Trophoblast cell (in vitro differentiated cells and primary cell): ENCODE data around the gene TCF12.

Experiments used
- DNase-seq, 2 donors: peaks; one replicate each; pipeline ENCODE4 v3.0.0-alpha.2; 2016
- H2AFZ ChIP-seq: 2 replicates; pipeline ENCODE4 v1.6.1; 2013; ENCODE audit warnings: low read length, moderate library complexity, mild to moderate bottlenecking; ENCODE audit not compliant: insufficient read depth, poor library complexity
- H2AK5ac ChIP-seq: 2 replicates; pipeline ENCODE4 v1.6.1; 2013; ENCODE audit warnings: mild to moderate bottlenecking, low read length
- H2BK120ac ChIP-seq: 2 replicates; pipeline ENCODE4 v1.6.1; 2013; ENCODE audit warnings: low read length, mild to moderate bottlenecking, moderate library complexity; ENCODE audit not compliant: insufficient read depth, poor library complexity
- H2BK12ac ChIP-seq: 2 replicates; pipeline ENCODE4 v1.6.1; 2013; ENCODE audit warnings: mild to moderate bottlenecking, low read length, moderate library complexity
- H2BK5ac ChIP-seq: 2 replicates; pipeline ENCODE4 v1.6.1; 2013; ENCODE audit warnings: low read length, low read depth, moderate library complexity, mild to moderate bottlenecking; ENCODE audit not compliant: poor library complexity
- H3K14ac ChIP-seq: 2 replicates; pipeline ENCODE4 v1.6.1; 2013; ENCODE audit warnings: mild to moderate bottlenecking, low read length
- H3K18ac ChIP-seq: 2 replicates; pipeline ENCODE4 v1.6.1; 2013; ENCODE audit warnings: mild to moderate bottlenecking, low read length
- H3K23ac ChIP-seq: 2 replicates; pipeline ENCODE4 v1.6.1; 2013; ENCODE audit warnings: low read length
- H3K27ac ChIP-seq: 2 replicates; pipeline ENCODE4 v1.5.1; 2013; ENCODE audit warnings: low read depth, mild to moderate bottlenecking, inconsistent platforms, low read length, moderate library complexity
- H3K27me3 ChIP-seq: 2 replicates; pipeline ENCODE4 v1.6.1; 2013; ENCODE audit warnings: inconsistent platforms, mild to moderate bottlenecking, low read length, moderate library complexity; ENCODE audit not compliant: insufficient read depth
- H3K36me3 ChIP-seq, 2 experiments: 1 replicate in 1 of 2; 2 replicates in 1 of 2; pipeline ENCODE4 v1.6.1; 2013; ENCODE audit warnings: low read length in 2 of 2, mild to moderate bottlenecking in 2 of 2, moderate library complexity in 1 of 2; ENCODE audit not compliant: insufficient read depth in 2 of 2, control insufficient read depth in 1 of 2
- H3K4ac ChIP-seq: 2 replicates; pipeline ENCODE4 v1.6.1; 2013; ENCODE audit warnings: low read depth, mild to moderate bottlenecking, low read length, moderate library complexity
- H3K4me1 ChIP-seq, 2 experiments: 1 replicate in 1 of 2; 2 replicates in 1 of 2; pipeline ENCODE4 v1.6.1; 2013; ENCODE audit warnings: low read length in 2 of 2, mild to moderate bottlenecking in 2 of 2, moderate library complexity in 1 of 2; ENCODE audit not compliant: insufficient read depth in 2 of 2, control insufficient read depth in 1 of 2
- H3K4me2 ChIP-seq: 2 replicates; pipeline ENCODE4 v1.6.1; 2013; ENCODE audit warnings: inconsistent platforms, mild to moderate bottlenecking, low read length, moderate library complexity
- H3K4me3 ChIP-seq: 2 replicates; pipeline ENCODE4 v1.5.1; 2013; ENCODE audit warnings: mild to moderate bottlenecking, low read depth, low read length, inconsistent platforms
- H3K79me1 ChIP-seq: one replicate; pipeline ENCODE4 v1.6.1; 2013; ENCODE audit warnings: low read length
- H3K79me2 ChIP-seq: 2 replicates; pipeline ENCODE4 v1.6.1; 2013; ENCODE audit warnings: low read length, mild to moderate bottlenecking; ENCODE audit not compliant: control insufficient read depth, insufficient read depth, poor library complexity
- H3K9ac ChIP-seq: 2 replicates; pipeline ENCODE4 v1.6.1; 2013; ENCODE audit warnings: mild to moderate bottlenecking, low read length
- H3K9me3 ChIP-seq: 2 replicates; pipeline ENCODE4 v1.6.1; 2013; ENCODE audit warnings: low read depth, mild to moderate bottlenecking, control low read depth, inconsistent platforms, low read length; ENCODE audit not compliant: insufficient read depth
- H4K12ac ChIP-seq: 2 replicates; pipeline ENCODE4 v1.6.1; 2013; ENCODE audit warnings: low read depth, mild to moderate bottlenecking, low read length, moderate library complexity
- H4K8ac ChIP-seq: 2 replicates; pipeline ENCODE4 v1.6.1; 2013; ENCODE audit warnings: low read depth, mild to moderate bottlenecking, low read length, moderate library complexity
- H4K91ac ChIP-seq: one replicate; pipeline ENCODE4 v1.6.1; 2013; ENCODE audit warnings: low read depth, mild to moderate bottlenecking, low read length, moderate library complexity
- WGBS: extraction: QIAGEN DNeasy Blood & Tissue Kit; methylation state at CpG from one replicate; pipeline ENCODE4 v1.1.7; 2013; ENCODE audit warnings: missing lambda C conversion rate; ENCODE audit not compliant: insufficient read length, insufficient coverage; ENCODE audit errors: extremely low coverage; 5-methylcytosine and 5-hydroxymethylcytosine counted together

The TCF12 gene

DNA sequence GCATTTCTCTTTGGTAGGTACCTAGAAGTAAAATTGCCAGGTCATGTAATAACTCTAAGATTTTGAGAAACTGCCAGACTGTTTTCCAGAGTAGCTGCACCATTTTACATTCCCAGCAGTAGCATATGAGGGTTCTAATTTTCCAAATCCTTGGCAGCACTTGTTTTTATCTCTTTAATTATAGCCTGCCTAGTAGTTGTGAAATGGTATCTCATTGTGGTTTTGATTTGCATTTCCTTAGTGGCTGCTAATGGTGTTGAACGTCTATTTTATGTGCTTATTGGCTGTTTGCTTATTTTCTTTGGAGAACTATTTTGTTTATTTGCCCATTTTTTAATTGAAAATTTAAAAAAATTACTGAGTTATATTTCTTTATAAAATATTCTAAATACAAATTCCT lies 117.9 kb downstream of the TCF12 start:
- H3K4ac ChIP-seq, result no peak overlapping the region
- H3K23ac ChIP-seq, result no peak overlapping the region
- no peak overlapping the region for H3K27ac ChIP-seq
- H2AK5ac ChIP-seq, result no peak overlapping the region
- H4K8ac ChIP-seq, result no peak overlapping the region
- DNase-seq, result no peak
- no peaks in the 10 kb centered on the region for H3K9me3 ChIP-seq
- no peak overlapping the region for H2BK120ac ChIP-seq
- H4K12ac ChIP-seq, result no peak overlapping the region
- no peaks in the 10 kb centered on the region for H3K79me1 ChIP-seq
- H3K4me1 ChIP-seq, result peaks cover 0 to 4% of the 10 kb centered on the region in 2 experiments
- no peak overlapping the region for H3K4me3 ChIP-seq
- WGBS, result no CpG with 5 or more reads among the region's 1 CpG
- H3K14ac ChIP-seq, result no peak overlapping the region
- H3K9ac ChIP-seq, result no peak overlapping the region
- no peak overlapping the region for H3K4me2 ChIP-seq
- no peak overlapping the region for H2AFZ ChIP-seq
- no peak overlapping the region for H3K18ac ChIP-seq
- no peak overlapping the region for H4K91ac ChIP-seq
- no peaks in the 10 kb centered on the region for H3K36me3 ChIP-seq
- no peak overlapping the region for H2BK5ac ChIP-seq
- H3K27me3 ChIP-seq, result no peaks in the 10 kb centered on the region
- H2BK12ac ChIP-seq, result no peak overlapping the region
- H3K79me2 ChIP-seq, result no peaks in the 10 kb centered on the region

DNA sequence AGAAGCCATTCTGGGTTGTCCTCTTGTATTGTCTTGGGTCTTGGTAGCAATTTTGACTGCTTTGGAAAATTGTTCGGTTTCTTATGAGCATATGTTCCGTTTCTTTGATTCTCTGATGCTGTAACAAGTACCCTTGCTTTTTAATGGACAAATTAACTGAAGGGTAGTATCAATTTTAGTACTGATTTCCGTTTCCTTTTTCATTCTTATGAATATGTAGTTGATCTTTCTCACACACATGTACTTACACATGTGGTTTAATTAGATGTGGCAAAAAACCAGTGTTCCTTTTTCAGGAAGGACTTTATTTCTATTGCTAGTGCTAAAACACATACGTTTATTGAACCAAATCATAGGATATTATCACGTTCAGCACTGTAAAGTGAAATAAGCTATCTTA lies 119.1 kb downstream of the TCF12 start:
- Histone ChIP-seq H4K91ac (no peak overlapping the region), H2AK5ac (no peak overlapping the region), H4K12ac (no peak overlapping the region), H3K4me2 (no peak overlapping the region), H3K4me1 (no peaks in the 10 kb centered on the region), H3K23ac (no peak overlapping the region), H2BK5ac (no peak overlapping the region), H3K18ac (no peak overlapping the region), H4K8ac (no peak overlapping the region), H3K36me3 (no peaks in the 10 kb centered on the region), H3K14ac (no peak overlapping the region), H3K79me1 (no peaks in the 10 kb centered on the region), H3K9me3 (no peaks in the 10 kb centered on the region), H2BK120ac (no peak overlapping the region), H3K79me2 (no peaks in the 10 kb centered on the region), H3K27me3 (no peaks in the 10 kb centered on the region), H3K4ac (no peak overlapping the region), H3K9ac (no peak overlapping the region), H2BK12ac (no peak overlapping the region), H2AFZ (no peak overlapping the region), H3K4me3 (no peak overlapping the region), H3K27ac (no peak overlapping the region)
- no CpG with 5 or more reads among the region's 5 CpGs for WGBS
- no peak for DNase-seq

- Histone ChIP-seq H3K4me1 (no peaks in the 10 kb centered on the region), H3K27me3 (no peaks in the 10 kb centered on the region), H3K4me3 (no peak overlapping the region), H2AK5ac (no peak overlapping the region), H3K4ac (no peak overlapping the region), H2BK120ac (no peak overlapping the region), H3K27ac (no peak overlapping the region), H3K79me1 (no peaks in the 10 kb centered on the region), H4K8ac (no peak overlapping the region), H4K12ac (no peak overlapping the region), H3K14ac (no peak overlapping the region), H3K9ac (no peak overlapping the region), H3K79me2 (no peaks in the 10 kb centered on the region), H2BK5ac (no peak overlapping the region), H3K9me3 (no peaks in the 10 kb centered on the region), H2BK12ac (no peak overlapping the region), H3K4me2 (no peak overlapping the region), H2AFZ (no peak overlapping the region), H4K91ac (no peak overlapping the region), H3K36me3 (no peaks in the 10 kb centered on the region), H3K18ac (no peak overlapping the region), H3K23ac (no peak overlapping the region)
- WGBS, result no CpG with 5 or more reads among the region's 2 CpGs
- no peak for DNase-seq
Measured at GRCh38 chr15:57038040-57038439, 119.6 kb downstream of the TCF12 start.

- H3K4me3 ChIP-seq, result no peak overlapping the region
- no peaks in the 10 kb centered on the region for H3K79me1 ChIP-seq
- no peak overlapping the region for H4K12ac ChIP-seq
- H3K79me2 ChIP-seq, result no peaks in the 10 kb centered on the region
- no peak overlapping the region for H3K27ac ChIP-seq
- no peaks in the 10 kb centered on the region for H3K9me3 ChIP-seq
- H2AFZ ChIP-seq, result no peak overlapping the region
- no peak overlapping the region for H4K8ac ChIP-seq
- H2BK12ac ChIP-seq, result no peak overlapping the region
- H3K9ac ChIP-seq, result no peak overlapping the region
- no peak overlapping the region for H2BK120ac ChIP-seq
- no peak for DNase-seq
- H3K14ac ChIP-seq, result no peak overlapping the region
- H4K91ac ChIP-seq, result no peak overlapping the region
- no CpG with 5 or more reads among the region's 5 CpGs for whole genome bisulfite sequencing
- no peaks in the 10 kb centered on the region for H3K4me1 ChIP-seq
- H2AK5ac ChIP-seq, result no peak overlapping the region
- H3K18ac ChIP-seq, result no peak overlapping the region
- no peaks in the 10 kb centered on the region for H3K27me3 ChIP-seq
- H3K4ac ChIP-seq, result no peak overlapping the region
- H3K23ac ChIP-seq, result no peak overlapping the region
- H3K4me2 ChIP-seq, result no peak overlapping the region
- no peak overlapping the region for H2BK5ac ChIP-seq
- H3K36me3 ChIP-seq, result no peaks in the 10 kb centered on the region
Measured at GRCh38 chr15:57038496-57038895, 120.1 kb downstream of the TCF12 start.

DNA sequence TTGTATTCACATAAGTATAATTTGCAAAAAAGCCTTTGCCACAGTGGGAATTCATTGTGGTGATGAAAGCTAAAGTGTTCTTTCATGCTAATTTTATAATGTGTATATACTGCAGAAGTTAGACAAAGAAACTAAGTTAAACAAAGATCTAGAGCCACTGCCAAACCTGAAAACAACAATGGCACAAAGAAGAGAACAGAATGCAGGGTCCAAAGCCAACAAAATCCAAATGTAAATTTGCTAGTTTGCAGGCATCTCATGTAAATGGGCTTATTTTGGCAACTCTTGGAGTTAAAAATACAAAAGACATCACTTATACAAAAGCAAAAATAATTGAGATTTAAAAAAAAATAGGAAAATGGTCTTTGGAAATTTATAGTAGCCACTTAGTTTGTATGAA lies 123.0 kb downstream of the TCF12 start:
- H3K79me1 ChIP-seq, result no peaks in the 10 kb centered on the region
- no peaks in the 10 kb centered on the region for H3K4me1 ChIP-seq
- H3K79me2 ChIP-seq, result no peaks in the 10 kb centered on the region
- H3K4me3 ChIP-seq, result no peak overlapping the region
- no peak overlapping the region for H2BK120ac ChIP-seq
- no peak overlapping the region for H2BK12ac ChIP-seq
- no peaks in the 10 kb centered on the region for H3K9me3 ChIP-seq
- no peak overlapping the region for H3K14ac ChIP-seq
- no peak overlapping the region for H3K9ac ChIP-seq
- H2BK5ac ChIP-seq, result no peak overlapping the region
- H4K91ac ChIP-seq, result no peak overlapping the region
- H2AFZ ChIP-seq, result no peak overlapping the region
- H3K23ac ChIP-seq, result no peak overlapping the region
- no peak for DNase-seq
- H3K18ac ChIP-seq, result no peak overlapping the region
- no peak overlapping the region for H3K4ac ChIP-seq
- H3K4me2 ChIP-seq, result no peak overlapping the region
- H4K12ac ChIP-seq, result no peak overlapping the region
- no peak overlapping the region for H4K8ac ChIP-seq
- no peaks in the 10 kb centered on the region for H3K36me3 ChIP-seq
- no peaks in the 10 kb centered on the region for H3K27me3 ChIP-seq
- H3K27ac ChIP-seq, result no peak overlapping the region
- H2AK5ac ChIP-seq, result no peak overlapping the region
